ENCODE results near the gene TMC4. TPM values are rescaled to one million over a fixed set of nuclear protein-coding genes. Genes with fewer than 3 reads are reported as not detected.

TMC4 gene
- total RNA-seq, 4 donors from 2014 or later: 38.0 to 281 (median 232) TPM

DNA sequence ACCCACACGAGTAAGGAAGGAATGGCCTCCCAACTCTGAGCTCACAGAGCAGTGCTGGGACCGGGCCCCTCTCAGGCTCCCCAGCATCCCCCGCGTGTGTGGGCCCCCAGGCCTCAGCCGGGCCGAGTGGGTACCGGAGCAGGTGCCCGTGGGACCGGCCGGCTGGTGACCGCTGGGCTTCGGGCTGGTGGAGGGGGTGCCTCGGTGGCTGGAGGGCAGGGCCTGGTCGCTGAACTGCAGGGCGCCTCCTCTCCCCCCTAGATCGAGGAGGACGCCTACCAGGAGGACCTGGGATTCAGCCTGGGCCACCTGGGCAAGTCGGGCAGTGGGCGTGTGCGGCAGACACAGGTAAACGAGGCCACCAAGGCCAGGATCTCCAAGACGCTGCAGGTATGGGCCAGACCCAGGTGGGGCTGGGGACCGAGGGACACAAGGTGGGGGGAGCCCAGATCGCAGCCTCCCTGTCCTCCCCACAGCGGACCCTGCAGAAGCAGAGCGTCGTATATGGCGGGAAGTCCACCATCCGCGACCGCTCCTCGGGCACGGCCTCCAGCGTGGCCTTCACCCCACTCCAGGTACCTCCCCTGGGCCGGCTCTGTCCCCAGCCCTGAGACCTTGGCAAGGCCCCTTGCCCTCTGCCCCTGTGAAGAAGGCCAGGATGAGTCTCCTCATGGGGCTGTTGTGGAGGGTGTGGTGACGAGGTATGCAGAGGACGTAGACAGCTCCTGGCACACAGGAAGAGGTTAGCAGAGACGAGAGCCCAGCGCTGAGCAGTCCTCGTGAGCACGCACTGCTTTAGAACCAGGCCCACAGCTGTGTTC, 44.0 kb downstream of the TMC4 start:
- no peaks in the 10 kb centered on the region for H3K27me3 ChIP-seq
- DNase-seq: no peak
- no peaks in the 10 kb centered on the region for H3K4me1 ChIP-seq
- H3K9me3 ChIP-seq: no peaks in the 10 kb centered on the region
- H3K27ac ChIP-seq: no peak overlapping the region
- peaks cover 0 to 68% (median 0%) of the 10 kb centered on the region in 3 donors for H3K36me3 ChIP-seq
- TF ChIP-seq, protein P1, sequence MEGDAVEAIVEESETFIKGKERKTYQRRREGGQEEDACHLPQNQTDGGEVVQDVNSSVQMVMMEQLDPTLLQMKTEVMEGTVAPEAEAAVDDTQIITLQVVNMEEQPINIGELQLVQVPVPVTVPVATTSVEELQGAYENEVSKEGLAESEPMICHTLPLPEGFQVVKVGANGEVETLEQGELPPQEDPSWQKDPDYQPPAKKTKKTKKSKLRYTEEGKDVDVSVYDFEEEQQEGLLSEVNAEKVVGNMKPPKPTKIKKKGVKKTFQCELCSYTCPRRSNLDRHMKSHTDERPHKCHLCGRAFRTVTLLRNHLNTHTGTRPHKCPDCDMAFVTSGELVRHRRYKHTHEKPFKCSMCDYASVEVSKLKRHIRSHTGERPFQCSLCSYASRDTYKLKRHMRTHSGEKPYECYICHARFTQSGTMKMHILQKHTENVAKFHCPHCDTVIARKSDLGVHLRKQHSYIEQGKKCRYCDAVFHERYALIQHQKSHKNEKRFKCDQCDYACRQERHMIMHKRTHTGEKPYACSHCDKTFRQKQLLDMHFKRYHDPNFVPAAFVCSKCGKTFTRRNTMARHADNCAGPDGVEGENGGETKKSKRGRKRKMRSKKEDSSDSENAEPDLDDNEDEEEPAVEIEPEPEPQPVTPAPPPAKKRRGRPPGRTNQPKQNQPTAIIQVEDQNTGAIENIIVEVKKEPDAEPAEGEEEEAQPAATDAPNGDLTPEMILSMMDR (IDR thresholded peaks at IDR 0.05): no peak
- no peak for TF ChIP-seq POLR2A (IDR thresholded peaks at IDR 0.05)
- H3K4me3 ChIP-seq: no peak overlapping the region

DNA sequence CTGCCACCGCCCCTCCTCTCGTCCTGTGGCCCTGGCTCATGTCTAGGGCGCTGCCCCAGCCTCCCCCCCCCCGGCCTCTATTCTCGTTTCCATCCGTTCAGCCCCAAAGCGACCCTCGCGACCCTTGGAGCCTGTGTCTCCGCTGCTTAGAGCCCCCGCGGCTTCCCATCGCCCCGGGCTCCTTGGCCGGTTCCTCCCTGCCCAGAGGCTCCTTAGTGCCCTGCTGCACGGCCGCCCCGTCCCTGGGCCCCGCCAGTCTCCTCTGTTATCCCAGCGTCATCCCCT, 44.6 kb downstream of the TMC4 start:
- Histone ChIP-seq H3K27me3 (no peaks in the 10 kb centered on the region), H3K4me3 (no peak overlapping the region), H3K9me3 (no peaks in the 10 kb centered on the region), H3K27ac (no peak overlapping the region), H3K36me3 (peaks cover 0 to 75% (median 0%) of the 10 kb centered on the region in 3 donors), H3K4me1 (no peaks in the 10 kb centered on the region)
- no peak for DNase-seq
- TF ChIP-seq, protein P1 (IDR thresholded peaks at IDR 0.05): no peak
- no peak for TF ChIP-seq POLR2A (IDR thresholded peaks at IDR 0.05)

GRCh38 chr19:54127688-54128440, 45.1 kb downstream of the TMC4 start:
- H3K4me3 ChIP-seq: no peak overlapping the region
- H3K4me1 ChIP-seq: no peaks in the 10 kb centered on the region
- H3K9me3 ChIP-seq: no peaks in the 10 kb centered on the region
- TF ChIP-seq POLR2A (IDR thresholded peaks at IDR 0.05): no peak
- H3K27ac ChIP-seq: no peak overlapping the region
- no peaks in the 10 kb centered on the region for H3K27me3 ChIP-seq
- H3K36me3 ChIP-seq: peaks cover 0 to 80% (median 0%) of the 10 kb centered on the region in 3 donors
- DNase-seq: no peak

- Histone ChIP-seq H3K27me3 (no peaks in the 10 kb centered on the region), H3K36me3 (peaks cover 0 to 89% (median 0%) of the 10 kb centered on the region in 3 donors), H3K27ac (no peak overlapping the region), H3K4me3 (no peak overlapping the region), H3K4me1 (no peaks in the 10 kb centered on the region), H3K9me3 (no peaks in the 10 kb centered on the region)
- DNase-seq: no peak
- TF ChIP-seq, protein P1 (IDR thresholded peaks at IDR 0.05): no peak
- TF ChIP-seq POLR2A (IDR thresholded peaks at IDR 0.05): no peak
Measured at GRCh38 chr19:54125713-54126112, 47.2 kb downstream of the TMC4 start.

- no peak for DNase-seq
Measured at GRCh38 chr19:54124393-54124792, 48.6 kb downstream of the TMC4 start.

More at GRCh38 chr19:54124393-54124792, 48.6 kb downstream of the TMC4 start:
- TF ChIP-seq, protein P1 (IDR thresholded peaks at IDR 0.05): no peak
- TF ChIP-seq POLR2A (IDR thresholded peaks at IDR 0.05): no peak
- Histone ChIP-seq H3K4me1 (no peaks in the 10 kb centered on the region), H3K4me3 (no peak overlapping the region), H3K27me3 (no peaks in the 10 kb centered on the region), H3K9me3 (no peaks in the 10 kb centered on the region), H3K27ac (no peak overlapping the region), H3K36me3 (peaks cover 0 to 97% (median 0%) of the 10 kb centered on the region in 3 donors)

Data from Peyer's patch (tissue), 4 donors.